ENCODE data around the gene CIP2A. TPM values are rescaled to one million over a fixed set of nuclear protein-coding genes. Genes with fewer than 3 reads are reported as not detected.
A peak's percentile ranks its signal among the peaks of the same experiment; 100 is the strongest.

The CIP2A gene
- total and polyA plus RNA-seq, 4 donors: 0.62 to 44.9 (median 0.95) TPM

DNA sequence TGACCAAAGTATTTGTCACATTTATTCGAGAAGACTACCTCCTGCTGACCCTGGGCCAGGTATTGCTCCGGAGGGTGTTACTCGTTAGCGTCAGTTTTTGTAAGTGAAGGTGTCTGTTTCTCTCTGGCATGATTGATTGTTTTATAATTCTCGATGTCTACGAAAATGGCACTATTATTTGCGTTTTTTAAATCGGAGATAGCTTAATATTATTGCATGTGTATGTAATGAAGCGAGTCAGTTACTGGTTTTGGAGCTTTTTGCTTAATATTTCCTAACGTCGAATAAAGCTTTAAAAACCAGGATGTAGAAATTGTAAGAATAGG is 723 bp upstream of the CIP2A start:
- H3K9me3 ChIP-seq (ENCODE audit: control insufficient read depth in 4 of 4, low read length in 3 of 4): no peaks in the 10 kb centered on the region
- peak overlapping the region; percentile 83 to 84 for H3K27ac ChIP-seq (ENCODE audit: low read depth in 1 of 2, low read length in 2 of 2)
- no peaks in the 10 kb centered on the region for H3K36me3 ChIP-seq (ENCODE audit: control insufficient read depth in 4 of 4, insufficient read depth in 3 of 4, low read depth in 1 of 4, low read length in 3 of 4)
- peak overlapping the region; percentile 77 to 81 (median 78) for H3K4me3 ChIP-seq (ENCODE audit: low read depth in 1 of 3, low read length in 3 of 3)
- H3K9ac ChIP-seq (ENCODE audit: low read depth in 1 of 2, low read length in 2 of 2): peak overlapping the region; percentile 55 to 70
- TF ChIP-seq TAF1 (conservative IDR thresholded peaks at IDR 0.05): peak; percentile 40
- TF ChIP-seq HNF4A (conservative IDR thresholded peaks at IDR 0.05): peak in 1 of 2 donors; percentile 22
- peak in 1 of 2 donors; percentile 34 for TF ChIP-seq JUND (IDR thresholded peaks at IDR 0.05)
- TF ChIP-seq REST (IDR thresholded peaks at IDR 0.05): peak; percentile 9
- TF ChIP-seq RXRA (IDR thresholded peaks at IDR 0.05): no peak
- under 1% methylated on average over 11 of the region's 11 CpGs for WGBS
- H3K27me3 ChIP-seq (ENCODE audit: control insufficient read depth in 4 of 4, insufficient read depth in 4 of 4, low read length in 3 of 4): no peaks in the 10 kb centered on the region
- H3K4me1 ChIP-seq (ENCODE audit: control insufficient read depth in 4 of 4, insufficient read depth in 4 of 4, low read length in 3 of 4): peaks cover 2 to 12% (median 7%) of the 10 kb centered on the region in 4 donors
- no peak for DNase-seq (ENCODE audit: low spot score)

GRCh38 chr3:108588601-108589000 is 637 bp downstream of the CIP2A start:
- Histone ChIP-seq H3K9me3 (ENCODE audit: control insufficient read depth in 4 of 4, low read length in 3 of 4) (no peaks in the 10 kb centered on the region), H3K4me1 (ENCODE audit: control insufficient read depth in 4 of 4, insufficient read depth in 4 of 4, low read length in 3 of 4) (peaks cover 2 to 12% (median 7%) of the 10 kb centered on the region in 4 donors), H3K9ac (ENCODE audit: low read depth in 1 of 2, low read length in 2 of 2) (peak overlapping the region in 1 of 2 donors; percentile 55), H3K27ac (ENCODE audit: low read depth in 1 of 2, low read length in 2 of 2) (peak overlapping the region in 1 of 2 donors; percentile 83), H3K27me3 (ENCODE audit: control insufficient read depth in 4 of 4, insufficient read depth in 4 of 4, low read length in 3 of 4) (no peaks in the 10 kb centered on the region), H3K4me3 (ENCODE audit: low read depth in 1 of 3, low read length in 3 of 3) (peak overlapping the region; percentile 77 to 81 (median 78)), H3K36me3 (ENCODE audit: control insufficient read depth in 4 of 4, insufficient read depth in 3 of 4, low read depth in 1 of 4, low read length in 3 of 4) (no peaks in the 10 kb centered on the region)
- 2% methylated on average over 8 of the region's 8 CpGs for WGBS
- DNase-seq (ENCODE audit: low spot score): no peak
- TF ChIP-seq SP1 (IDR thresholded peaks at IDR 0.05): no peak
- TF ChIP-seq FOXA1 (IDR thresholded peaks at IDR 0.05): no peak
- no peak for TF ChIP-seq RAD21 (IDR thresholded peaks at IDR 0.05)
- TF ChIP-seq HNF4G (IDR thresholded peaks at IDR 0.05): no peak
- TF ChIP-seq RXRA (IDR thresholded peaks at IDR 0.05): no peak
- TF ChIP-seq, protein P1, sequence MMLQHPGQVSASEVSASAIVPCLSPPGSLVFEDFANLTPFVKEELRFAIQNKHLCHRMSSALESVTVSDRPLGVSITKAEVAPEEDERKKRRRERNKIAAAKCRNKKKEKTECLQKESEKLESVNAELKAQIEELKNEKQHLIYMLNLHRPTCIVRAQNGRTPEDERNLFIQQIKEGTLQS (IDR thresholded peaks at IDR 0.05): no peak
- TF ChIP-seq HNF4A (conservative IDR thresholded peaks at IDR 0.05): no peak
- TF ChIP-seq EGR1 (IDR thresholded peaks at IDR 0.05; ENCODE audit: low read depth in 2 of 2): no peak
- no peak for TF ChIP-seq YY1 (IDR thresholded peaks at IDR 0.05)

DNA sequence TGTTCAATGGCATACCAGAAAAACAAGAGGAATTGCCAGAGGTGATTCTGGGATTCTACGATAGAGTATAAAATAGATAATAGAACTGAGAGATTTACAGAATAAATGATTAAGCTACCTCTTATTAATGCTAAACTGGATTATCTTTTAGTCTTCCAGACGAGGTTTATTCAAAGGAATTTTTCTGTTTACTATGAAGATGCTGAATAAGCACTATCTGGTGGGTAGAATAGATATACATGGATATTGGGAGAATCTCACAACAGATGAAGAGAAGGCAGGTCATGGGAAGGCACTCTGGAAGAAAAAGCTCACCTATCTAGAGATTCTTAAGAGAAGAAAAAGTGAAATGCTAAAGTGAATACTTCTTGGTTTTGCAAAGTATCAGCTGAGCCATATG is 11.2 kb downstream of the CIP2A start:
- no peak for DNase-seq (ENCODE audit: low spot score)
- peaks cover 0 to 3% (median 0%) of the 10 kb centered on the region in 4 donors for H3K36me3 ChIP-seq (ENCODE audit: control insufficient read depth in 4 of 4, insufficient read depth in 3 of 4, low read depth in 1 of 4, low read length in 3 of 4)
- no peaks in the 10 kb centered on the region for H3K4me1 ChIP-seq (ENCODE audit: control insufficient read depth in 4 of 4, insufficient read depth in 4 of 4, low read length in 3 of 4)
- no peak overlapping the region for H3K27ac ChIP-seq (ENCODE audit: low read depth in 1 of 2, low read length in 2 of 2)
- H3K9me3 ChIP-seq (ENCODE audit: control insufficient read depth in 4 of 4, low read length in 3 of 4): no peaks in the 10 kb centered on the region
- H3K27me3 ChIP-seq (ENCODE audit: control insufficient read depth in 4 of 4, insufficient read depth in 4 of 4, low read length in 3 of 4): no peaks in the 10 kb centered on the region
- H3K4me3 ChIP-seq (ENCODE audit: low read depth in 1 of 3, low read length in 3 of 3): no peak overlapping the region
- WGBS: 84% methylated on average over 2 of the region's 2 CpGs
- no peak overlapping the region for H3K9ac ChIP-seq (ENCODE audit: low read depth in 1 of 2, low read length in 2 of 2)
- TF ChIP-seq JUND (IDR thresholded peaks at IDR 0.05): no peak
- no peak for TF ChIP-seq TAF1 (conservative IDR thresholded peaks at IDR 0.05)
- TF ChIP-seq EGR1 (IDR thresholded peaks at IDR 0.05; ENCODE audit: low read depth in 2 of 2): no peak
- TF ChIP-seq RAD21 (IDR thresholded peaks at IDR 0.05): no peak
- no peak for TF ChIP-seq RXRA (IDR thresholded peaks at IDR 0.05)
- TF ChIP-seq, protein P1 (IDR thresholded peaks at IDR 0.05): no peak
- TF ChIP-seq MAX (IDR thresholded peaks at IDR 0.05): no peak
- no peak for TF ChIP-seq FOXA2 (IDR thresholded peaks at IDR 0.05)
- no peak for TF ChIP-seq GABPA (IDR thresholded peaks at IDR 0.05 in 1 of 2, conservative IDR thresholded peaks at IDR 0.05 in 1 of 2)
